CD4-positive, alpha-beta T cell treated with Interleukin-2 at 100 ng/mL for 4 hours (primary cell): ENCODE data around the gene TEX2.
"Not testable (repeated sequence)": the region's sequence is repeated elsewhere in the genome, so short reads cannot be mapped to it uniquely, and the experiment has no call there.

ENCODE experiments used
- DNase-seq: peaks from one replicate; pipeline ENCODE4 v3.0.0-alpha.2; 2020; ENCODE audit warnings: low spot score

Gene TEX2

GRCh38 chr17:64213995-64214811, 48.9 kb downstream of the TEX2 start:
- no peak for DNase-seq

DNA sequence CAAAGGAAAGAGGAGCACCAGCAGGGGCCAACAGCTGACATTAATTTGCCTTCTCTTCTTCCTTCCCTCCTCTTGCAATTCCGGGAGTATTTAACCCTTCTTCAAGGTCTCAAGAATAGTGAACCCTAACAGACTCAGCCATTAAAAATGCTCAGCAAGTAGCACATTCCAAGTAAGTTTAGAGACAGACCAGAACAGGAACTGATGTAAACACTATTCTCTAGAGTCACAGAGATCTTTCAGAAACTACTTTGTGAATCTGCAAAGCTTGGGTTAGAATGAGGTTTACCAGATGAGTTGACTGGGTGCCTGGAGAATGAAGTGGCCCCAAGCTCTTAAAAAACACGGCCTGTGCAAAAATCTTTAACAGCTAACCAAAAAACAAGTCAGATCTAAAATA, 50.9 kb downstream of the TEX2 start:
- no peak for DNase-seq

DNA sequence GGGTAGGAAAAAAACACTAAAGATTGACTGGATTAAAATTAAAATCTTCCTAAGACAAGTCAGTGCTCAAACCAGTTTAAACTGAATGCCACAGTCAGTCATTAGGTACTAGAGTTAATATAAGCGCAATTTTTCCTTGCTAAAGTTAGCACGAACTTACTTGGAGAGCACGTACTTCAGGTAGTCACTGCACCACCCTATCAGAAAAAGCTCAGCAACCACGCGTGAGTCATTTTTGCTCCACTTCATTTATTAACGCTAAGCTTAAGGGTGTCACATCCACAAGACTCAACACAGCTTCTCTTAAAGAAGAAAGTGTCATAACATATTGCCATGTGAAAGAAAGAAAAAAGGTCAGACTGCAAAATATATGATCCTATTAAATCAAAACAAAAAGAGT, 53.1 kb downstream of the TEX2 start:
- no peak for DNase-seq

DNA sequence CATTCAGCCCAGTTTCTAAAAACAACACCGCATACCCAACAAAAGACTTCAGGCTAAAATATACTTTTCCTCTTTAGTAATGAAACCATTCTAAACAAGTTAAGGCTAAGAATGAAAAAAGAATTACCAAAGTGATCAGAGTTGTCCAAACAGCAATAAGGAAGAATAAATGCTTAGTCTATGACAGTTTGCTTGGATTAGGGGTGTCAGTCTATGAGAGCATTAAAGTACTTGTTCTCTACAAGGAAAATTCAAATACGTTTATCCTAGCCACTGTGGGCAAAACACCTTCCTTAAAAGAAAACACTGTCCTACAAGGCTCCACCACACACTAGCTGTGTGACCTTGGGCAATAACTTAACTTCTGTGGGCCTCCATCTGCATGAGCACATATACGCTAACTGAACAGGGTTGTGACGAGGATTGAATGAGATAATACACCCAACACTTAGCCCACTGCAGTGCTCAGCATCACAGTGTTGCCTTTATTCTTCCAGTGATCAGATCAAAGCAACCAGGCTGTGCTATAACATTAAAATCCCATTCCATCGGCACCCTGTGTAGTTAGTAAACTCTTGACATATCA, 53.6 kb downstream of the TEX2 start:
- no peak for DNase-seq

- DNase-seq: not testable (repeated sequence)
Measured at GRCh38 chr17:64208656-64209055, 54.4 kb downstream of the TEX2 start.

- no peak for DNase-seq
Measured at GRCh38 chr17:64205804-64206203, 57.3 kb downstream of the TEX2 start.

DNA sequence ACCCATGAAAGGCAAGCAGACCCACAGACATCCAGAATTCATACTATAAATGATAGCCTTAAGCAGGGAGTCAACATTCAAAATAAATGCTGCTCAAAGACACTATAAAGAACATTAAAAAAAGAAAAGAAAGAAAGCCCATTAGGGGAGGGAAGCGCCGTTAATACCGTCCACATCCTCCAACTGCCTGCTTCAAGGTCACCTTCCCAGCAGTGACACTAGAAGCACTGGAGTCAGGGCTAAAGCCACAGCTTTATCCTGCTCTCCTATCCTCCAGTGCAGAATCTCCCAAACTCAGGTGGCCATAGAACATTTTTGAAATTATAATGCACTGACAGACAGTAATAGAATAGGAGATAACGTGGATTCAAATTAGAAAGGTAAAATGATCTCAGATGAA, 59.4 kb downstream of the TEX2 start:
- no peak for DNase-seq

DNA sequence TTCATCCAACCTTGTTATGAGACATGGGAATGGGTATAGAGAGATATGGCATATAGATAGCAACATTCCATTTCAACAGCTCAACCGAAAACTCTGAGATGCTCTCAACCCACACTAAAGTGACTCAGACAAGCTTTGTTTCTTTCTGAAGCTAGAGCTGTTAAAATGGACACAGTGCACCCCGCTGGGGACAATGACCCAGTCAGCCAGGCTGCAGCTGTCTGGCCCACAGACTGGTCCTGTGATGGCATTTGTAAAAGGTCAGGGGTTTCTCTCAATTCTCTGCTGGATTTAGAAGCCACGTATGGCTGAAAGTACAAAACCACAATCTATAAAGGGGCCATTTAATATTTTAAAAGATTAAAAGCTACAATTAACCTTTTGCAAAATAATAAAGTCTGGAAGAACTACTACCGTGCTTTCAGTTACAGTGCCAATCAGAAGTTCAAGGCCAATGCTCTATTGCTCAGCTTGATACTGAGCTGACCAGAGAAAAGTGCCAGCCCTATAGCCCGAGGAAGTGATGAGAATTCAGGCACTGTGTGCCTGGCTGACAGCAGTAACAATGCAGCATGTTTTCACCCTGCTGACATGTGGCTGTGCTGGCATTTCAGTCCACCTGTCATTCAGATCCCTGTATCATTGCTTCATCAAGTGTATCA, 60.2 kb downstream of the TEX2 start:
- no peak for DNase-seq

DNA sequence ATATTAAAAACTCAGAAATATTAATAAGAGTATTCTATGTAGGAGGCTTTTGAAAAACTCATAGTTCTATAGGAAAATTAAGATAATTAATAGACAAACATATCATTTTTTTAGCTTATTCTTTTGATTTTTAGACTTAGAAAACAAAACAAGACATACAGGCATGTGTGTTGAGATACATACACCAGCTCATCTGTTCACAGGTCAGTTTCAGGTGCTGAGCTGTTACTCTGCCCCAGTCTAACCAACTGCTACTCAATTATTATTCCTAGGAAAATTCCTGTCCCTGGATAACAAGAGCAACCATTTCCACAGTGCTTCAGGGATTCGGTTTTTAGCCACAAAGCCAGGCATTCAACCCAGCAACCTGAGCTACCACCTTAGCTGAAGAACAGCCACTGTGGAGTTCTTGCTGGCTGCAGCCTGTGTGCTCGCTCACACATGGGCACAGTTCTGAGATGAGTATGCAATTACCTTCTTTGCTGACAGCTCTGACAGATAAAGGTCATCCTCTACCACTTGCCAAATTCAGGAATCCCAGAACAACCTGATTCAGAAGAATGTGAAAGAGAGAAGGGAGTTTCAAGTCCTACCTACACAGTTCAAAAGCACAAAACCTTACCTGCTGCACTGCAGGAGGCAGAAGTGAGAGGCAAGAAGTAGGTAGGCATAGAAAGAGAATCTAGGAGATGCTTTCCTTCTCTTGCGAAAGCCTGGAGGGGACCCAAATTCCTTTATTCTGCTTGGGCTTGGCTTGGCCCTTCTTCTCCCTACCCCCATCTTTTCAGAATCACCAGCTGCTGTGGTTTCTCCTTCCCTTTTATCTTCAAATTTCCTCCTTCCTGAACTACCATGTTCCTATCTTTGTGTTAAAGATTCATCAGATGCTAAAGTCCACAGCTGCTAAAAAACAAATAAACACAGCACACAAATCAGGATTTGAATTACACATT, 62.7 kb downstream of the TEX2 start:
- DNase-seq: no peak

GRCh38 chr17:64198331-64199090, 64.5 kb downstream of the TEX2 start:
- DNase-seq: no peak

GRCh38 chr17:64196601-64197000, 66.5 kb downstream of the TEX2 start:
- DNase-seq: no peak

GRCh38 chr17:64193561-64193960, 69.5 kb downstream of the TEX2 start:
- no peak for DNase-seq

DNA sequence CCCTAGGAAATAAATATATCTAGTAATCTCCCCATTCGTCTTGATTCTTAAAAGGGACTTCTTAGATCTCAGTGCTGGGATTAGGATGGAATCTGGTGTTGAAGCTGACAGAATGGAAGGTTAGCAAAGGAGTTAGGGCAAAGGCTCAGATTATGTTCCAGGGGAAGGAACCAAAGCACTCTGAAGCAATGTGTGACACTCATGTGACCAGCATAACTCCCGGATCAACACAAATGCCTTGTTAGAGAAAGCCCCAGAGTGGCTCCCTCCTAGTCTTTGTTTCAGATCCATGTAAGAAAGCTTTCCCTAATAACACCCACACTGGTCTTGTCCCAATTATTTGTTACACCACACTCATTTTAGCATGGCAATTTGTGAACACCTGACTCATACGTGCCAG, 70.5 kb downstream of the TEX2 start:
- DNase-seq: no peak

DNA sequence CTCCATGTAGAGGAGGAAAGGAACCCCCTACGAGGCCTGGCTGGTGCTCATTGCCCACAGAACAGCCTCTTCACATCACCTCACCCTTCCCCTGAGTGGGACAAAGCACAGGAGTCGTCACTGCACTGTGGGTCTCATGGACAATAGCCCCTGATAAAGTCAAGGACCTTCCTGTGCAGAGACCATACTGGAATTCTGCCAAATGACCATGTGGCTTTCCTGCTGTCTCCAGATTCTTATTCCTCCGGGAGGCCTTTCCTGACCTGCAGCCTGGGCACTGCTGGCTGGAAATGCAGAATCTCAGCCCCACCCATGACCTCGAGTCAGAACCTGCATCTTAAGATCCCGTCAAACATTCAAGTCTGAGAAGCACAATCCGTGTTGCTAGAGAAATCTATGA, 72.6 kb downstream of the TEX2 start:
- no peak for DNase-seq

DNA sequence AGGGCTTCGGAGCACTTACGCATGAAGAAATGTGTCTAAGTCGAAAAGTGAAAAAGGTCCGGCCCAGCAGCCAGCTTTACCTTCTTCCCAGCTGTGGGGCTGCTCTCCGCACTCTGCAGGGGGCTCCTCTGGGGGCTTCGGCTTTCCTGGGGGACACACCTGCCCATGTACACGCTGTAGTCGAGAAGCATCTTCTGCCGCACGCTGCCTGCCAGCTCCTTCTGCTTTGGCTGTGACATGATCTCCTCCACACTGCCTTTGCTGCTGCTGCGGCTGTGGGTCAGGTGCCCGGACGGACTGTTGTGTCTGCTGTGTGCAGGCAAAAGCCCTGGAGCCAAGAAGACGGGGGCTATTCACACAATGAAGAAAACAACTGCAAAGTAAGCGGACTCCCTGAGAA, 75.0 kb downstream of the TEX2 start:
- DNase-seq: no peak

- no peak for DNase-seq
Measured at GRCh38 chr17:64187093-64187895, 75.8 kb downstream of the TEX2 start.

GRCh38 chr17:64186171-64187092, 76.6 kb downstream of the TEX2 start:
- no peak for DNase-seq

- not testable (repeated sequence) for DNase-seq
Measured at GRCh38 chr17:64185557-64185956, 77.5 kb downstream of the TEX2 start.

DNA sequence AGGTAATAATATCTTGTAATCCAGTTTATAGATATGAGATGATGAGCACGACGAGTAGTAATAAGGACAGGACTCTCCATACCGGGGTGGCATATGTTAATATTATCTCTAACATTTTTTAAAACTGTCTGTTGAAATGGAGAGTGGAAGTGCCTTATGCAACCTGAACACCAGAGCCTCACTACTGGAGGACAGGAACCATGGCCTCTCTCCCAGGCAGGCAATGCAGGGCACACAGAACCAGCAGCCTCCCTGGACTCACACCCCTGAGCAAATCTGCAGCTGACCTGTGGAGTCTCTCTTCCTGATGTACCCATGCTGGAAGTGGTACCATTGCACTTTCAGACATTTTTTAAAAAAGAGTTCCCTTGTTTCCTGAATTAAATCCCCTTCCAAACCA, 78.0 kb downstream of the TEX2 start:
- no peak for DNase-seq
